ENCODE results near the gene SPRTN. TPM values are rescaled to one million over a fixed set of nuclear protein-coding genes. Genes with fewer than 3 reads are reported as not detected.

SPRTN gene
- total and polyA plus RNA-seq, 2 of the 4 experiments (the other 2 are of a cell fraction) = 6.5 to 17.4 TPM

DNA sequence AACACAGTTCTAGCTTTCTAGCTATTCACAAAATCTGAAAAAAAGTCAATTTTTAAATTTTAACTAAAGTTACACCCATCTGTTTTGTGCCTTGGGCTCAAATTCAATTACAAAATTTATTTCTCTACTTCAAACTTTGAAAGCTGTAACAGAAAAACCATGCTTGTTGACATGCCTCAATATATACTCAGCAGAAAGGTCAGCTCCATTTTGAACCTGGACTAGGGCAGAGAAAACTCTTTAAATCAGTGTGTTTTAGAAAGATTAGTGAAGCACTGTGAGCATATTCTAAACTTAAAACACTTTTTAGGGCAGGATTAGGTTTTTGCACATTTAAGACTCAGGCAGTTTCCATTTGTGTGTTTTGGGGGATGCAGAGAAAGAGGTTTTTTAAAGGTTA lies 34.4 kb downstream of the SPRTN start:
- Histone ChIP-seq H3K14ac (replicated peaks; ENCODE audit: low read depth, low read length) (no peak overlapping the region), H3K56ac (ENCODE audit: extremely low read depth, insufficient read depth, low read length) (no peak overlapping the region), H4K20me1 (ENCODE audit: insufficient read depth, low read length) (peaks cover 18% of the 10 kb centered on the region), H2BK120ac (ENCODE audit: low read depth, low read length) (no peak overlapping the region), H3K27me3 (ENCODE audit: control insufficient read depth, insufficient read depth, low read length) (no peaks in the 10 kb centered on the region), H3K9ac (ENCODE audit: low read depth, low read length) (no peak overlapping the region), H4K8ac (ENCODE audit: low read depth in 2 of 2, low read length in 2 of 2) (no peak overlapping the region), H2AK5ac (ENCODE audit: low read depth, low read length) (no peak overlapping the region), H3K18ac (ENCODE audit: low read depth, low read length) (no peak overlapping the region), H2AFZ (replicated peaks; ENCODE audit: low read length, poor library complexity) (no peak overlapping the region), H3K9me1 (ENCODE audit: insufficient read depth, low read length) (peaks cover 13% of the 10 kb centered on the region), H3K4me3 (ENCODE audit: insufficient read depth, low read depth, low read length) (no peak overlapping the region), H2AK9ac (replicated peaks; ENCODE audit: low read depth, low read length, poor library complexity) (no peak overlapping the region), H4K91ac (ENCODE audit: insufficient read depth, low read depth, low read length) (no peak overlapping the region), H2BK5ac (ENCODE audit: low read depth, low read length, poor library complexity, severe bottlenecking) (no peak overlapping the region), H3K27ac (ENCODE audit: insufficient read depth, low read length) (no peak overlapping the region), H3K4ac (ENCODE audit: low read depth, low read length) (no peak overlapping the region), H3K4me1 (ENCODE audit: control insufficient read depth, insufficient read depth, low read length) (no peaks in the 10 kb centered on the region; the same call in 1 of the 2 replicates), H3K79me1 (ENCODE audit: low read depth in 1 of 2, low read length in 2 of 2) (peaks cover 25 to 49% of the 10 kb centered on the region in 2 experiments), H4K5ac (ENCODE audit: low read depth, low read length) (no peak overlapping the region), H3K4me2 (ENCODE audit: low read depth, low read length) (no peak overlapping the region), H3K36me3 (ENCODE audit: control insufficient read depth, insufficient read depth, low read length) (peaks cover 7% of the 10 kb centered on the region), H3K9me3 (ENCODE audit: control insufficient read depth, insufficient read depth, low read length) (no peaks in the 10 kb centered on the region), H3K23ac (ENCODE audit: low read depth, low read length) (no peak overlapping the region), H2BK15ac (ENCODE audit: low read depth, low read length) (no peak overlapping the region), H2BK20ac (ENCODE audit: low read depth, low read length) (no peak overlapping the region)
- intact Hi-C loops (cut with micrococcal nuclease) (no loop called here), dilution Hi-C loops (cut with HindIII; ENCODE audit: low sequenced_read_pairs, unreplicated experiment) (no loop called here), in situ Hi-C loops (cut with MboI; ENCODE audit: low sequenced_read_pairs) (no loop called here)
- ATAC-seq (ENCODE audit: low read depth) = peak; percentile 56; the same call in 1 of the 2 replicates
- no peak for DNase-seq
- POLR2A ChIA-PET (ENCODE audit: unreplicated experiment) = no interaction called here
- TF ChIP-seq RAD21 (IDR thresholded peaks at IDR 0.05; ENCODE audit: low read length) = no peak
- no peak for TF ChIP-seq POLR2A (IDR thresholded peaks at IDR 0.05; ENCODE audit: low read depth, low read length)
- TF ChIP-seq SMC3 (IDR thresholded peaks at IDR 0.05; ENCODE audit: low read depth, low read length) = no peak
- TF ChIP-seq, protein P1, sequence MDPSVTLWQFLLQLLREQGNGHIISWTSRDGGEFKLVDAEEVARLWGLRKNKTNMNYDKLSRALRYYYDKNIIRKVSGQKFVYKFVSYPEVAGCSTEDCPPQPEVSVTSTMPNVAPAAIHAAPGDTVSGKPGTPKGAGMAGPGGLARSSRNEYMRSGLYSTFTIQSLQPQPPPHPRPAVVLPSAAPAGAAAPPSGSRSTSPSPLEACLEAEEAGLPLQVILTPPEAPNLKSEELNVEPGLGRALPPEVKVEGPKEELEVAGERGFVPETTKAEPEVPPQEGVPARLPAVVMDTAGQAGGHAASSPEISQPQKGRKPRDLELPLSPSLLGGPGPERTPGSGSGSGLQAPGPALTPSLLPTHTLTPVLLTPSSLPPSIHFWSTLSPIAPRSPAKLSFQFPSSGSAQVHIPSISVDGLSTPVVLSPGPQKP (IDR thresholded peaks at IDR 0.05; ENCODE audit: borderline replicate concordance, low read depth, low read length) = no peak
- TF ChIP-seq FOS (IDR thresholded peaks at IDR 0.05; ENCODE audit: low read depth, low read length) = no peak
- CTCF ChIA-PET = interaction anchor here (0.6 kb wide), 1 partner anchor 215 kb away, joined by 10 read pairs; no protein-coding TSS in a partner anchor
- BruUV-seq (replicated peaks) = no TSS peak
